Neural progenitor cell (in vitro differentiated cells): ENCODE data around the gene MED4. TPM values are rescaled to one million over a fixed set of nuclear protein-coding genes. Genes with fewer than 3 reads are reported as not detected.

ENCODE experiments used
- DNase-seq: peaks from one replicate; pipeline ENCODE4 v3.0.0-alpha.2; 2016; ENCODE audit warnings: low spot score
- H2AFZ ChIP-seq: fragments of 200-600 bp; sonication (generic); replicated peaks from 2 replicates; pipeline ENCODE4 v1.6.1; 2016; ENCODE audit warnings: antibody characterized with exemption
- H3F3A ChIP-seq: fragments of 200-600 bp; sonication (generic); 2 replicates; pipeline ENCODE4 v1.6.1; 2016; ENCODE audit warnings: antibody characterized with exemption, low read depth
- H3K27ac ChIP-seq: fragments of 200-600 bp; sonication (generic); 2 replicates; pipeline ENCODE4 v1.5.1; 2016; ENCODE audit warnings: mild to moderate bottlenecking
- H3K27me3 ChIP-seq: fragments of 200-600 bp; sonication (generic); 2 replicates; pipeline ENCODE4 v1.6.1; 2016; ENCODE audit warnings: mild to moderate bottlenecking, moderate library complexity
- H3K36me3 ChIP-seq: fragments of 200-600 bp; sonication (generic); 2 replicates; pipeline ENCODE4 v1.5.1; 2016
- H3K4me1 ChIP-seq: fragments of 200-600 bp; sonication (generic); 2 replicates; pipeline ENCODE4 v1.6.1; 2016; ENCODE audit warnings: mixed run types
- H3K4me2 ChIP-seq: fragments of 200-600 bp; sonication (generic); 2 replicates; pipeline ENCODE4 v1.6.1; 2016
- H3K4me3 ChIP-seq: fragments of 200-600 bp; sonication (generic); 2 replicates; pipeline ENCODE4 v1.5.1; 2016
- H3K79me2 ChIP-seq: fragments of 200-600 bp; sonication (generic); 2 replicates; pipeline ENCODE4 v1.6.1; 2016; ENCODE audit warnings: low read depth
- H3K9ac ChIP-seq: fragments of 200-600 bp; sonication (generic); 2 replicates; pipeline ENCODE4 v1.6.1; 2016
- H3K9me3 ChIP-seq: fragments of 200-600 bp; sonication (generic); 2 replicates; pipeline ENCODE4 v1.5.1; 2016; ENCODE audit warnings: low read depth
- H4K20me1 ChIP-seq: fragments of 200-600 bp; sonication (generic); 2 replicates; pipeline ENCODE4 v1.6.1; 2016; ENCODE audit warnings: low read depth
- H3K27ac Mint-ChIP-seq: 3 replicates; pipeline ENCODE4 v1.8.0; 2021; ENCODE audit warnings: mixed read lengths
- H3K27me3 Mint-ChIP-seq: 2 replicates; pipeline ENCODE4 v1.8.0; 2022; ENCODE audit warnings: low read depth, mild to moderate bottlenecking, inconsistent platforms, moderate library complexity, mixed read lengths; ENCODE audit not compliant: insufficient read depth
- H3K36me3 Mint-ChIP-seq: 3 replicates; pipeline ENCODE4 v1.8.0; 2021; ENCODE audit warnings: mixed read lengths
- H3K4me1 Mint-ChIP-seq: 3 replicates; pipeline ENCODE4 v1.8.0; 2021; ENCODE audit warnings: mixed read lengths
- H3K4me3 Mint-ChIP-seq: 3 replicates; pipeline ENCODE4 v1.8.0; 2021; ENCODE audit warnings: mild to moderate bottlenecking, moderate library complexity, mixed read lengths
- H3K9me3 Mint-ChIP-seq: 3 replicates; pipeline ENCODE4 v1.8.0; 2020; ENCODE audit warnings: mixed read lengths
- EZH2 ChIP-seq: fragments of 200-600 bp; sonication (generic); IDR thresholded peaks from 2 replicates; pipeline ENCODE4 v1.6.1; 2017; ENCODE audit warnings: antibody characterized with exemption, mild to moderate bottlenecking, moderate library complexity
- EZH2phosphoT487 ChIP-seq: fragments of 200-600 bp; sonication (generic); IDR thresholded peaks from 2 replicates; pipeline ENCODE4 v1.6.1; 2017; ENCODE audit warnings: antibody characterized with exemption
- total RNA-seq: library from RNA; depleted of rRNA; stranded (reverse); fragments of >200 nt; gene quantifications from 2 replicates; pipeline ENCODE4 v1.2.3, GENCODE V29; 2015; ENCODE audit warnings: low replicate concordance
- TF ChIP-seq, protein P1 (sequence below): fragments of 200-600 bp; sonication (generic); IDR thresholded peaks from 2 replicates; pipeline ENCODE4 v1.5.1; 2017; ENCODE audit warnings: antibody characterized with exemption, mild to moderate bottlenecking

The MED4 gene
- total RNA-seq, 1 donor from 2014 or later, result 65.9 TPM

DNA sequence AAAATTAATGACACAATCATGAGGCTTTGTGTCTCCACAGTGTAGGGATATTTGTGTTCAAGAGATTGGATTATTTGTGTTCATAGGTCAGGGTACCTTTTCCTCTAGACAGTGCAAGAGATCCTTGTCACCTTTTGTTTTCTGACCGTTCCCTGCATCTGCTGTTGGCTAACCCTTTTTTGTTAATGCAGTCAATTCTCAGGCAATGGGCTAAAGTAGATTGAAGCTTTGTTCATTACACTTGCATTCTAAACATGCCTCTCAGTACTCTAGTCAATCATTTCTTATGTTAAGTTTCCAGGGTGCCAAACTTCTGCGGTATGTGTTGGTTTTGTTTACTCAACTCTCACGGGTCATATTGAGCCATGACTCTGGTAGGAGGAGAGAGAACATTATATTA lies 1.8 kb upstream of the MED4 start:
- H3K36me3 Mint-ChIP-seq, result peaks cover 3% of the 10 kb centered on the region
- H3K4me1 ChIP-seq, result peaks cover 8% of the 10 kb centered on the region
- TF ChIP-seq, protein P1, sequence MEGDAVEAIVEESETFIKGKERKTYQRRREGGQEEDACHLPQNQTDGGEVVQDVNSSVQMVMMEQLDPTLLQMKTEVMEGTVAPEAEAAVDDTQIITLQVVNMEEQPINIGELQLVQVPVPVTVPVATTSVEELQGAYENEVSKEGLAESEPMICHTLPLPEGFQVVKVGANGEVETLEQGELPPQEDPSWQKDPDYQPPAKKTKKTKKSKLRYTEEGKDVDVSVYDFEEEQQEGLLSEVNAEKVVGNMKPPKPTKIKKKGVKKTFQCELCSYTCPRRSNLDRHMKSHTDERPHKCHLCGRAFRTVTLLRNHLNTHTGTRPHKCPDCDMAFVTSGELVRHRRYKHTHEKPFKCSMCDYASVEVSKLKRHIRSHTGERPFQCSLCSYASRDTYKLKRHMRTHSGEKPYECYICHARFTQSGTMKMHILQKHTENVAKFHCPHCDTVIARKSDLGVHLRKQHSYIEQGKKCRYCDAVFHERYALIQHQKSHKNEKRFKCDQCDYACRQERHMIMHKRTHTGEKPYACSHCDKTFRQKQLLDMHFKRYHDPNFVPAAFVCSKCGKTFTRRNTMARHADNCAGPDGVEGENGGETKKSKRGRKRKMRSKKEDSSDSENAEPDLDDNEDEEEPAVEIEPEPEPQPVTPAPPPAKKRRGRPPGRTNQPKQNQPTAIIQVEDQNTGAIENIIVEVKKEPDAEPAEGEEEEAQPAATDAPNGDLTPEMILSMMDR, result no peak
- TF ChIP-seq EZH2 (no peak), EZH2phosphoT487 (no peak)
- H3K79me2 ChIP-seq, result peaks cover 33% of the 10 kb centered on the region
- H3K36me3 ChIP-seq, result no peaks in the 10 kb centered on the region
- no peak overlapping the region for H3K4me3 Mint-ChIP-seq
- peaks cover 10% of the 10 kb centered on the region for H4K20me1 ChIP-seq
- peaks cover 14% of the 10 kb centered on the region for H3K4me1 Mint-ChIP-seq
- no peak overlapping the region for H3K9ac ChIP-seq
- H3F3A ChIP-seq, result no peaks in the 10 kb centered on the region
- H3K9me3 ChIP-seq, result no peaks in the 10 kb centered on the region
- H3K27me3 Mint-ChIP-seq, result peaks cover 2% of the 10 kb centered on the region
- no peaks in the 10 kb centered on the region for H3K27me3 ChIP-seq
- H3K9me3 Mint-ChIP-seq, result no peaks in the 10 kb centered on the region
- H2AFZ ChIP-seq, result peak overlapping the region; percentile 78
- H3K27ac ChIP-seq, result no peak overlapping the region
- no peak overlapping the region for H3K4me2 ChIP-seq
- H3K4me3 ChIP-seq, result no peak overlapping the region
- no peak overlapping the region for H3K27ac Mint-ChIP-seq
- DNase-seq, result no peak

DNA sequence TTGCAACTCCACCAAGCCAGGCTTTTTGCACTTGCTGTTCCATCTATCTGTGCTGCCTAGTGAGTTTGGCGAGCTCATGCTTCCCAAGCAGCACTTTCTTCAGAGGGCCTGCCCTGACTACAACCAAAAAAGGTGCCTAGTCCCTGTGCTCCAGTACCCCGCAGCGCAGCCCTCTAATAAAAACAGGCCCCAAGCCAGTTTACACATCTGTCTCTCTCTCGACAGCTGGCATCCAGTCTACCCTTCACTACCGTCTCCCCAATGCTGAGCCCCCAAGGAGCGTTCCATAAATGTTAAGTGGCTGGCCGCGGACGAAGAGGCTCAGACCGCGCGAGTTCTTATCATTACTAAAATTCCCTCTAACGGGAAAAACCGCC lies 512 bp downstream of the MED4 start:
- Histone ChIP-seq H3K27me3 (no peaks in the 10 kb centered on the region), H3F3A (no peaks in the 10 kb centered on the region), H3K4me1 (peaks cover 8% of the 10 kb centered on the region), H3K36me3 (no peaks in the 10 kb centered on the region), H3K27ac (no peak overlapping the region), H3K79me2 (peaks cover 56% of the 10 kb centered on the region), H4K20me1 (peaks cover 21% of the 10 kb centered on the region), H3K9me3 (no peaks in the 10 kb centered on the region), H3K4me3 (peak overlapping the region; percentile 94), H3K9ac (peak overlapping the region; percentile 94), H3K4me2 (peak overlapping the region; percentile 94), H2AFZ (peak overlapping the region; percentile 84)
- Mint-ChIP-seq H3K27ac (peak overlapping the region; percentile 46), H3K4me1 (peaks cover 14% of the 10 kb centered on the region), H3K4me3 (peak overlapping the region; percentile 100), H3K36me3 (peaks cover 3% of the 10 kb centered on the region), H3K27me3 (peaks cover 2% of the 10 kb centered on the region), H3K9me3 (no peaks in the 10 kb centered on the region)
- peak; percentile 35 for DNase-seq
- TF ChIP-seq, protein P1, result no peak
- TF ChIP-seq EZH2, result no peak
- no peak for TF ChIP-seq EZH2phosphoT487

DNA sequence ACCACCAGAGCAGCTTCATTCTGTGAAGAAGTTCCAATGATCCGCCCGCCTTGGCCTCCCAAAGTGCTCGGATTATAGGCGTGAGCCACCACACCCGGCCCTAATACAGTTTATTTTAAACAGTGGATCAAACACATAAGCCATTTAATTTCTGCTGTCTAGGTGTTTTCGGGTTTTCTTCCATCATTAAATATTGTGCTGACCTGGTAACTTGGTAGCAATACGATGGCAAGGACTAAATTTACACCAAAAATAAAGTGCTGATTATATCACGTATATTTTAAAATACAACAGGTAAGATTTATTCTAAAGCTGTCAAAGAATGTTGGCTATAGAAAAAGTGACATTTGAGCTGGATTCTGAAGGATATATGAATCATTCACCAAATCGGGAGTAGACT lies 1.3 kb downstream of the MED4 start:
- H3K4me2 ChIP-seq, result peak overlapping the region; percentile 94
- Mint-ChIP-seq H3K36me3 (peaks cover 3% of the 10 kb centered on the region), H3K4me1 (peaks cover 14% of the 10 kb centered on the region), H3K4me3 (peak overlapping the region; percentile 100), H3K27ac (no peak overlapping the region), H3K9me3 (no peaks in the 10 kb centered on the region), H3K27me3 (peaks cover 2% of the 10 kb centered on the region)
- TF ChIP-seq EZH2, result no peak
- no peak for TF ChIP-seq EZH2phosphoT487
- TF ChIP-seq, protein P1, result no peak
- peak overlapping the region; percentile 94 for H3K4me3 ChIP-seq
- DNase-seq, result no peak
- H3K27ac ChIP-seq, result no peak overlapping the region
- H3F3A ChIP-seq, result no peaks in the 10 kb centered on the region
- H3K36me3 ChIP-seq, result no peaks in the 10 kb centered on the region
- peak overlapping the region; percentile 94 for H3K9ac ChIP-seq
- H2AFZ ChIP-seq, result no peak overlapping the region
- peaks cover 64% of the 10 kb centered on the region for H3K79me2 ChIP-seq
- peaks cover 8% of the 10 kb centered on the region for H3K4me1 ChIP-seq
- no peaks in the 10 kb centered on the region for H3K9me3 ChIP-seq
- H4K20me1 ChIP-seq, result peaks cover 28% of the 10 kb centered on the region
- no peaks in the 10 kb centered on the region for H3K27me3 ChIP-seq
